GM12873 (cell line): ENCODE results near the gene RIC8A.

Source experiments
- TF ChIP-seq, protein P1 (sequence below): IDR thresholded peaks from 2 replicates; pipeline ENCODE4 v1.5.1; 2012; ENCODE audit warnings: low read depth, mild to moderate bottlenecking, moderate library complexity, low read length, control low read depth; ENCODE audit not compliant: insufficient read depth; ENCODE audit errors: missing control alignments

Gene RIC8A

DNA sequence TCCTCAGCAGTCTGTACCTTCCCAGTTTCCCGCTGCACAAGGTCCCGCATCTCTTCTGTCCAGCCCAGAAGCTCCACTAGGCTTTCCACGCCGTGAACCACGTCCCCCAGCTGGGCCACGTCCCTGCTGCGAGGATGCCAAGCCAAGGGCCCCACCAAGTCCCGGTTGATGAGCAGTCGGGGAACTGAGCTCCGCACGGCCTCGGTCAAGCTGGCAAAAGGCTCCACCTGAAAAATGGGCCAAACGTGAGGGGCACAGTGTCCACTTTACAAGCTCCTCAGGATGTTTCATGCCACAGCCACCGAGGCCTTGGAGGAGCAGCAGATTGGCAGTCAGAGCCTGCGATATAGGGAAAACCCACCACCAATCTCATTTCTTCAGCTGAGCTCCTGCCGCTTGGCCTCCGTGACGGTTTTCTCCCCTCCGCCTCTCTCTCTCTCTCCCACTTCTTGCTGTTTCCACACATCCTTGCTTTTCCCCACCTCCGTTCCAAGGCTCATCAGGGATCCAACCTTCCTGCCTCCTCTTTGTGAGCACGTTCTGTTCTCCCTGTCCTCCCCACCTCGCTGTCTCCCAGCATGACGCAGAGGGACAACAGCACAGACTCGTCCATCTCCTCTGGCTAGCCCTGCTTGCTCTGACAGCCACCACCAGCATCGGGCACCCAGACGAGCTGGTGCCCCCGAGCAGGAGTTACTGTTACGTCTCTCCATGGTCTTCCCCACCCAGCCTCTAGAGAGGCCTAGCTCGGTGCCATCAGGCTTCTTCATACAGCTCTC is 11.5 kb downstream of the RIC8A start:
- TF ChIP-seq, protein P1, sequence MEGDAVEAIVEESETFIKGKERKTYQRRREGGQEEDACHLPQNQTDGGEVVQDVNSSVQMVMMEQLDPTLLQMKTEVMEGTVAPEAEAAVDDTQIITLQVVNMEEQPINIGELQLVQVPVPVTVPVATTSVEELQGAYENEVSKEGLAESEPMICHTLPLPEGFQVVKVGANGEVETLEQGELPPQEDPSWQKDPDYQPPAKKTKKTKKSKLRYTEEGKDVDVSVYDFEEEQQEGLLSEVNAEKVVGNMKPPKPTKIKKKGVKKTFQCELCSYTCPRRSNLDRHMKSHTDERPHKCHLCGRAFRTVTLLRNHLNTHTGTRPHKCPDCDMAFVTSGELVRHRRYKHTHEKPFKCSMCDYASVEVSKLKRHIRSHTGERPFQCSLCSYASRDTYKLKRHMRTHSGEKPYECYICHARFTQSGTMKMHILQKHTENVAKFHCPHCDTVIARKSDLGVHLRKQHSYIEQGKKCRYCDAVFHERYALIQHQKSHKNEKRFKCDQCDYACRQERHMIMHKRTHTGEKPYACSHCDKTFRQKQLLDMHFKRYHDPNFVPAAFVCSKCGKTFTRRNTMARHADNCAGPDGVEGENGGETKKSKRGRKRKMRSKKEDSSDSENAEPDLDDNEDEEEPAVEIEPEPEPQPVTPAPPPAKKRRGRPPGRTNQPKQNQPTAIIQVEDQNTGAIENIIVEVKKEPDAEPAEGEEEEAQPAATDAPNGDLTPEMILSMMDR, result no peak

DNA sequence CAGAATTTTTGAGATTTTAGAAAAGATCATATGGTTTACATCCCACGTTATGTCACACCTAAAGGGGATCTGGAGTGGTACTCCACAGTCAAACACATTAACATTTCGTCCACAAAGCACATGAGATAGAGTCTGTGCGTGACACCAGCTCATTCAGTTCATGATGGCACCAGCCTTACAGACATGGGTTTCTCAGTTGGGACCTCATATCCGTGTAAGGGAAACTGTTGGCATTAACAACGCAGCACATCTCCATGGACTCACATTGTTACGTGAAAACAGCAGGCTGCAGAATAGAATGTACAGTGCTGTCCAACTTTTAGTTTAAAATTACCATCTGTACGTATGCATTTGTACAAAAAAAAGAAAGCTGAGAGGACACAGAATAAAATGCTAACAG is 14.0 kb downstream of the RIC8A start:
- TF ChIP-seq, protein P1, result no peak

DNA sequence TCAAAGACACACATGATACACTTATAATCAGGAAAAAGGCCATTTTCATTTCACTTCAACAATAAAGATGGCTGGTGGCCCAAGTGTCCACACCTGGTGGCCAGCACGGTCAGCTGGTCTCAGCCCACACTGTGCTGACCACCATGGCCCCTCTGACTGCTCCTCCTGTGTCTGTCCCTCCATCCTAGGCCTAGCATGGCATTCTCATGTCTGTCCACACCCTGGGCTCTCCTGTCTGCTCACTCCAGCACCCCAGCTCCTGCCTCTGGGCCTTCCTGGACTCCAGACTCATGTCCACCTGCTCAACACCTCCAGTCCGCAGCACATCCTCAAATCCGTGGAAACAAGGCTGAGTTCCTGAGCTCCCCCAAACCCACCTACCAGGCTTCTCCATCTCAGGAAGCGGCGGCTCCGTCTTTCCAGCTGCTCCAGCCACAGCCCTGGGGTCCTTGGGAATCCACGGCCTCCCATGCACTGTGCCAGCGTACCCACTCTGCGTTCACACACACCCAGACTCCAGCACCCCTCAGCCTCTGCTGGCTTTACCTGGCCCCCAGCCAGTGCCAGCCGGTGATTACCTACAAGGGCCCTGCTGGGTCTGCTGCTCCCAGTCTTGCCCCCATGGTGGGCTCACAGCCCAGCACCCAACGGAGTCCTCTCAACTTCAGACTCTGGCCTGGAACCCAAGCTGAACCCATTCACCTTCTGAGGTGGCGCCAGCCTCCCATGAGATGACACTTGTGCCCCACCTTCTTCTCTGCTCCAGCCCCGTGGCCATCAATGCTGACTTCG is 14.7 kb downstream of the RIC8A start:
- TF ChIP-seq, protein P1, result no peak

DNA sequence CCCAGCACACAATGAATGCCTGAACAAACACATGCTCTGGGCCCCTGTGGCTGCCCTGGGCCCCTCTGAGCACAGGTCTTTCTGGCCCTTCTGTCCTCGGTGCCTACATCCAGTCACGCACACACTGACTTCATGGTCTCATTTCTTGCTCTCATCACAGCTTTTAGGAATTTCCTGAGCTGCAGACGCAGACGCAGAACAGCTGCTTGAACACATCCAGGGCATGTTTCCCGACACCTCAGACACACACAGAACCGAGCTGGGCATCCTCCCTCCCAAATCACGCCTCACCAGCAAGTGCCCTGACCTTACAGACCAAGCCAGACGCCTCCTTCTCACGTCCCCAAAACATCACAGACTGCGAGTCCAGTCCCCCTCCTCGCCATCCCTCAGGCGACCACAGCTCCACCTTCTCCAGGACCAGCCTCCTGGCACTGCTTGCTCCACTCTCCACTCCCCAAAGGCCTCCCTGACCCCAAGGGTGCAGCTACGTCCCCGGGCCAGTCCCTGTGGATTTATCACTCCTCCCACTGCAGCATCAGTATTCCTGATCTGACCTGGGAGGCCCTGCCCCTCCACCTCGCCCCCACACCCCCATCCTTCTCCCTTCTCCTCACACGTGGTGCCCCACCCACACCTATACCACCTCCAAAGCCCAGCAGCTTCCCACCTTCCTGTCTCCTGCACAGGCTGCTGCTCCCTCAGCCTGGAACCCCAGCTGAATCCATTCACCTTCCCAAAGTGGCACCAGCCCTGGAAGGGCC is 15.7 kb downstream of the RIC8A start:
- TF ChIP-seq, protein P1, result no peak

DNA sequence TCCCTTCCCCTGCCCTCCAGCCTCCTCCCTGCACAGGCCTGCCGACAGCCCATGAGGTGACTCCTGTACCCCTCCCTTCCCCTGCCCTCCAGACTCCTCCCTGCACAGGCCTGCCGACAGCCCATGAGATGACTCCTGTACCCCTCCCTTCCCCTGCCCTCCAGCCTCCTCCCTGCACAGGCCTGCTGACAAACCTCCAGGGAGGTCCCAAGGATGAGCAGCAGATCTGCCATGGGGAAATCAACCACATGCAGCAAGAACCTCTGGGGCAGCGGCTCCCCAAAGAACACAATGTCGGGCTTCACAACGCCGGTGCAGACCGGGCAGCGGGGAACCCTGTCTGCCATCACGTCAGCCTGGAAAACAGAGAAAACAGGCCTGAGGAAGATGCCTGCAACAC is 16.4 kb downstream of the RIC8A start:
- TF ChIP-seq, protein P1, result no peak

DNA sequence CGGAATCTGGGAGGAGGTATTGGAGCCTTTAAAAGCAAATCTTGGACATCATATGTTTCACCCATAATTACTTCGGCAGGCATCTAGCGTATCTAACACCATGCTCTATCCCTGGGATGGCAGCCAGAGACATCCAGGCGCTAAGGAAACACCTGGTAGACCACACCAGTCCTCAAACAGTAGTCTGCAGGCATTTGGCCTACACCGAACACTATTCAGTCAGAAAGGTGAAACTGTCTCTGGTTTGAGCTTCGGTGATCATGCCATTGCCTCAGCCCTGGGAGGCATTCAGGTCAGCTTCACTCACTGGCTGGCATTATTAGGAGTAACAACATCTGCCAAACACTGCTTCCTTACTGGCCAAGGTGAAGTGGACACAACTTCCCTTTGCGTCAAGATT is 16.9 kb downstream of the RIC8A start:
- TF ChIP-seq, protein P1, result no peak

DNA sequence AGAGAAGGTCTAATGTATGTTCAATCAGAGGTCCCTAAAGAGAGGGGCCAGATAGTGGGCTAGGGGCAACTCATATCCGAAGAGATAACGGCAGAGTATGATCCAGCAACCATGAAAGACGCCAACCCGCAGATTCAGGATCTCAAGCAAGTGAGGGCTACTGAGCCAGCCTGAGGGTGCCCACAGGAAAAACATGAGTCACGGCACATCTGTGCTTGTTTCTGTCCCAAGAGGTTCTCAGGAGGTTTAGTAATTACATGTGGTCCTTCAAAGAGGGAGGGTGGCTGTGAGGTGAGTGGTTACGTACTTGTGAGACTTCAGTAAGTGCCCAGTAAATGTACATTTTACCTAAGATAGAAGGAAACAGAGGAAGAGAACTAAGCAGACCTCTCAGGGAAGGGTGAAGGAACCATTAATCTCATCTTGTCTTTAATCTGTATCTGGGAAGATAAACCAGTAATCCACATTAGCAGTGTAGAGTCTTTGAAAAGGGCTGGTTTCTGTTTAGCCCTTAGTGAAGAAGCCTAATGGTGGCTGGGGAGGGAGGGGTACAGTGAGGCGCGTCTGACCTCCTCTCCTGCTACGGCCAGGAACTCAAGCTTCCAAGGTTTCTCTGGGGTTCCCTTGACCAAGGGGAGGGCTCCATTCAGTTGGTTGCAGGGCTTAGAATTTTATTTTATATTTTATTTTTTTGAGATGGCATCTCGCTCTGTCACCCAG is 18.4 kb downstream of the RIC8A start:
- TF ChIP-seq, protein P1, result no peak
